HG03439 (cell line): ENCODE measurements around the gene PIK3CA.
A peak's percentile ranks its signal among the peaks of the same experiment; 100 is the strongest.
"Not testable (repeated sequence)": the region's sequence is repeated elsewhere in the genome, so short reads cannot be mapped to it uniquely, and the experiment has no call there.

ENCODE experiments used
- ATAC-seq: cut with Tn5 transposase; IDR thresholded peaks from one replicate; pipeline ENCODE4 v1.9.1; 2021; ENCODE audit warnings: mild to moderate bottlenecking, moderate library complexity; ENCODE audit not compliant: unreplicated experiment

Gene PIK3CA

DNA sequence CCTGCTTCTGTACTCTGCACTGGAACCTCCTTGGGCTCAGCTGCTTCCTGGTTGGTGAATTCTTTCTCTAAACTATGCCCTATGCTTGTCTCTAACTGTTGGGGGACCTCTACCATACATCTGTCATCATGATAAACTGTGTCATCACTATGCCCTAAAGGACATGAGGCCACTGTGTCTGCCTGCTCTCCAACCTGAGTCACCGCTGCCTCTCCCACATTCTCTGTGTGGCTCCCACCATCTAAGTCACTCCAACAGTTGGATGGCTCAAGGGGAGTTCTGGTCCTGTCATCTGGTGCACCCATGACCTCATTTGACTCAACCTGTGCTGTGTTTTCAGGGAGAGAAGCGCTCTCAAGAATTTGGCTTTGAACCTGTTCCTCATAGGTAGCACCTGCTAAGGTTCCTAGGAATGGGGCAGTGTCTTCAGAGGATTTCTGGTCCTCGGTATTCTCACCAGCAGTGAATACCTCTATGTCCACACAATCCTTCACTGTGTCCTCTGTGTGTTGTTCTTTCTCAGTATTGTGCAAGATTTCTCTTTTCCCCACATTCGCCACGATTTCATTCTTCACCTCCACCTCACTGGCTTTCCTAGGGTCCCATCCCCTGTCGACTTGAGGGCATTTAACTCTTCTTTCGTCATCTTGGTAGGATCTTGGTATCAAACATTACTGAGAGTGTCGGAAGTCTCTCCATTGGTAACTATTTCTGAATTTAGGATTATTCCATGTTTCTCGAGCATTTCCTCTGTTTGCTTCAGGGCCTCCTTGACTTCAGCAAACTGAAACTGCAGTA is 112.0 kb downstream of the PIK3CA start:
- ATAC-seq, result not testable (repeated sequence)

DNA sequence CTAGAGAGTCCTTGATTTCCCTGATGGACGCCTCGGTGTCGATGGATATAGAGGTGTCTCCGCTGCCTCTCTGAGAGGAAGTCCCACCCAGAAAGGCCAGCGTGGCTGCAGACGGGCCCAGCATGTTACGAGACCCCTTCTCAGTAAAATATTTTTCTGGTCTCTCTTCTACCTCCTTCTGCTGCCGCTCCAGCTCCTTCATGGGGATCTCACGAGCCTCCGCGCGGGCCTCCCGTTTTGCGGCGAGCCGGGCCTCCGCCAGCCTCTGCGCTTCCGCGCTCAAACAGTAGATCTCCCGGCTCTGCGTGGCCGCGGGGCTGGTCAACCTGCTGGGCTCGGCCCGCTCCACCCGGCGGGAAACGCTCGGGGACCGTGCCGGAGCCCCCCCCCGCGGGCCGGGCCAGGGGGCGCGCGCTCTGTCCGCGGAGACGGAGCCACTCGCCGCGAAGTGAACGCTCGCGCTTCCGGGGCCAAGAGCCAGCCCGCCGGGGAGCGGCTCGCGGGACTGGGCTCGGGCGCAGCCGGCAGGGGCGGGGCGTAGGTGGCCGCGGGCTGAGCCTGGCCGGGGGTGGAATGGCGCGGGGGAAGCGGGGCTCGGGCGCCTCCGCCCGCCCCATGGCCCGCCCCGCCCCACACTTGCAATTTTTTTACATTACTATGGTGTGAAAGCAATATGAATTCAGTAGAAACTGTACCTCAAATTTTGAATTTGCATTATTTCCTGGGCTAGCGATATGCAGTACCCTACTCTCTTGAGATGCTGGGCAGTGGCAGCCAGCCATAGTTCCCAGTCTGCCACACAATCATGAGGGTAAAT is 113.0 kb downstream of the PIK3CA start:
- ATAC-seq, result peak; percentile 85

DNA sequence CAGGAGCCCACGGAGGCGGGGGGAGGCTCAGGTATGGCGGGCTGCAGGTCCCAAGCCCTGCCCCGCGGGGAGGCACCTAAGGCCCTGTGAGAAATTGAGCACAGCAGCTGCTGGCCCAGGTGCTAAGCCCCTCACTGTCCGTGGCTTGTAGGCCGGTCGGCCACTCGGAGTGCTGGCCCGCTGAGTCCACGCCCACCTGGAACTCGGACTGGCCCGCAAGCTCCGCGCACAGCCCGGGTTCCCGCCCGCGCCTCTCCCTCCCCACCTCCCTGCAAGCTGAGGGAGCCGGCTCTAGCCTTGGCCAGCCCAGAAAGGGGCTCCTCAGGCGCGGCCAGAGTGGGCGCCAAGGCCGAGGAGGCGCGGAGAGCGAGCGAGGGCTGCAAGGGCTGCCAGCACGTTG is 115.0 kb downstream of the PIK3CA start:
- ATAC-seq, result no peak

DNA sequence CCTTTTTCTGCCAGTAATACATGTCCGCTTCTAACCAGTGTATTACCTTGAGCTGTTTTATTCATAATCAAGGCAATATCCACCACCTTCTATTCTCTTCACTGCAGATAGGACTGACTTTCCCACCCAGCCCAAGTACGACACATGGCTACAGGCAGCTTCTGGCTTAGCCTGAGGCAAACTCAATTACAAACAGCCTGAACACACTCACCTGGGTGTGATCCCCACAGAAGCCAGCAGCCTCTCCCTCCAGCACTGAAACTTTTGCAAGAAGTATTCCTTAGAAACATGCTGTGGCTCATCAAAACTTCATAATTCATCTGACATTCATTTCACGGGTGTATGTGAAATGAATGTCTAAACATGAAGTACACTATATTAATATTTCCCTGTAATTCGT is 116.3 kb downstream of the PIK3CA start:
- ATAC-seq, result no peak

DNA sequence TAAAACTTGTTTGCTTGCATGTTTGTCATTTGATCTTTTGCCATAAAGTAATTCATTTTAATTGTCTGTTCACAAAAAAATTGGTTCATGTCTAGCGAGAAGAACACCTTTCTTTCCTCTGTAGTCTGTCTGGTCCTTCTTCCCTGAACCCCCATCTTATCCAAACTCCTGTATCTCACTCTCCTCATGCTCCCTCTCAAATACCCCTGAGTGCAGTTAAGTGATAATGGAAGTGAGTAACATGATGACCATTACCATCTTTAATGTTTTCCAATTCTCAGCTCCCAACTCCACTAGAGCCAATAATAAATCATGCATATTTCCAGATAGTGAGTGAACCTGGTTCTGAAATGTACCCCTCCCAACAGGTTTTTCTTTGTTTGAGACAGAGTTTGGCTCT is 116.9 kb downstream of the PIK3CA start:
- ATAC-seq, result no peak

DNA sequence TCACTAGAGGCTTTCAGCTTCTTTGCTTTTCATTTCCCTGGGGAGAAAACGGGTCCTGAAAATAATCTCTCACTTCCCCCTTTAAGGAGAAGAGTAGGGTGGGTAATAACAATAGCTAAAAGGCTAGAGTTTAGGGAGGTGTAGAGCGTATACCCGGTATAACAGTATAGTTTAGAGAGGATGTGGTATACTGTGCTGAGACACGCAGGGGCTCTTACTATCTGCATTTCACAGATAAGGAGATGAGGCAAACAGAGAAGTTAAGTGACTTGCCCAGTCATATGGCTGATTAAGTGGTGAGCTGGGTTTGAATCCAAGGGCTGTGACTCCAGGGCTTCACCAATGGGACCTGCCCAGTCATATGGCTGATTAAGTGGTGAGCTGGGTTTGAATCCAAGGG is 117.7 kb downstream of the PIK3CA start:
- no peak for ATAC-seq

DNA sequence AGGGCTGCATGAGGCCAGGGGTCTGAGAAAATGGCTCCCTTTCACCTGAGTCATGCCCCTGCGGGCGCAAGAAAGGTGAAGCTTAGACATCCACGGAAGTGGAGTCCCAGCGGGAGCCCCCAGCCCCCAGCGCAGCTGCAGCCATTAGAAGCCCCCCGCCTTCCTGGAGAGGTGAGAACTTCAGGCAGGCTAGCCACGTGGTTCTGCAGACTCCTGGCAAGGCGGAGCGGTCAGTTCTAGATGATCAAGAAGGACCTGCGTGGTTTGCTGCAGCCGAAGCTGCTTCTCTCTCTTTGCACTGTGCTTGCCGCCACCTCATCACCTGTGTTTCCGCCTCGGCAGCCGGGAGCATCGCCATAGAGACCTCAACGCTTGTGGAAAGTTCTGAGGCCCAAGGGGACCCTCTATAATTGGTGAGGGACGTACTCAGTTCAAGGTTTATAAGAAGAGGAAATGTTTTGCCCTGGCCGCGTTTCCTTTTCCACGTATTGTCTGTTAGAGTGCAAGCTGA is 118.6 kb downstream of the PIK3CA start:
- no peak for ATAC-seq

DNA sequence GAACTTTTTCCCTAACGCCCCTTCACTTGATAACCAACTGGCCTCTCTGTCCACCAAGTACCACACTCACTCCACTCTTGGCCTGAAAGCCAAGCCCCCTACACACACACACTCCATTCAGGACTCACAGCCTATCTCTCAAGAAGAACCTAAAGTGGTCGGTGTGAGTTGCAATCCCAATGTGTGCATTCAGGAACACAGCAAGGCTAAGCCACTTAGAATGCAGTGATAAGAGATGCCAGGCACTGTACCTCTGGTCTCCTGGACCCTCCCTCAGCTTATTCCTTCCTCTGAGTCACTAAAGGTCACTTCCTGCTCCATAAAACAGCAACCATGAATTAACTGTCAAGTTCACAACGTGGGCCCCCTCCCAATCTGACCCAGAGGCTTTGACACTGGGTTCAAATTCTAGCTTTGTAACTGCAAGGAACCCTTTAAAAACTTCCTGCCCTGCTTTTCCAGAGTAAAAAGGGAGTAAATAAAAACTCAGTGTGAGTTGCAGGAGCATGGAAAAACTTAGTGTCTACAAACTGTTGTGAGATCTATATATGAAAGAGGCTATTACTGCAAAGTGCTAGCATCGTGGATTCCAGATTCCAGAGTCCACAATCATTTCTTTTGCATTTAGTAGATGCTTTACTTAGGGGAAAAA is 120.4 kb downstream of the PIK3CA start:
- ATAC-seq, result no peak

DNA sequence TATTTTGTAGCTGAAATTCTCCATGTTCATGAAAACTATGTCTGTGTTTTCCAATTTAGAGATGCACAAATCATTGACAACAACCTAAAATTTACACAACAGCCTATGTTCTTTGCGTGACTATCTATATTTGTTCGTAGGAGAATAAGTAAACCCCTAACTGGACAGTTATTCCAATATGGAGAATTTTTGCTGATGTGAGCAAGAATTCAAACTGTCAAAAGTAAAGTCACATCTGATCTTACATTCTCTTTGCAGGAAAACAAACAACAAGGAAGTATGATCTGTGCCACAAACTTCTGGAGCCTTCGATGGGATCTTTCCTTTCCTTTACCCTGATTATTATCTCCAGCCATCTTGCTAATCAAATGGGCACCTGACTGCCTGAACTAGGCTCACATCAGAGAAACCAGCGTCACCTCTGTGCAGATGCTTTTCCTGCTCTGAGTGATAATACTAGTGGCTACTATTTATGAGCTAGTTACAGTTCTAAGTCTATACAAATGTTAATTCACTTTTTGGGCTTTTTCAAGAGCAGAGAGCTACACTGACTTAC is 121.1 kb downstream of the PIK3CA start:
- ATAC-seq, result no peak

DNA sequence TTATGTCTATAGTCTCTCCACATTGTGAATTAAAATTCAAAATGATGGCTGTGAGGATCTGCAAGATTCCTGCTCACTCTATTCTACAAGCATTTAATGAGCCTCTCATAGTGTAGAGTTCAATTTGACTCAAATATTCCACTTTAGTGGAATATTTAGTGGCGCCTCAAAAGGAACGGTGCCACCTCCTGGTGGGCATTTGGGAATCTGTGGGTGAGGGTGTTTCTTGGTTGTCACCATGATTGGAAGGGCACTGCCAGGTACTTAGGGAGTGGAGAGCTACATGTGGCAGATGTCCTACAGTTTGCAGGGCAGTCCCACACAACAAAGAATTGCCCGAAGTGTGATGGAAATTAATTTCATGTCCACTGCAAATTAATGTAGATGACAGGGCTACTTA is 124.2 kb downstream of the PIK3CA start:
- ATAC-seq, result no peak

DNA sequence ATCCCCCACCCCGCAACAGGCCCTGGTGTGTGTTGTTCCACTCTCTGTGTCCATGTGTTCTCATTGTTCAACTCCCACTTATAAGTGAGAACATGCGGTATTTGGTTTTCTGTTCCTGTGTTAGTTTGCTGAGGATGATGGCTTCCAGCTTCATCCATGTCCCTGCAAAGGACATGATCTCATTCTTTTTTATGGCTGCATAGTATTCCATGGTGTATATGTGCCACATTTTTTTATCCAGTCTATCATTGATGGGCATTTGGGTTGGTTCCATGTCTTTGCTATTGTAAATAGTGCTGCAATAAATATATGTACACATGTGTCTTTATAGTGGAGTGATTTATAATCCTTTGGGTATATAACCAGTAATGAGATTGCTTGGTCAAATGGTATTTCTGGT is 126.3 kb downstream of the PIK3CA start:
- not testable (repeated sequence) for ATAC-seq

DNA sequence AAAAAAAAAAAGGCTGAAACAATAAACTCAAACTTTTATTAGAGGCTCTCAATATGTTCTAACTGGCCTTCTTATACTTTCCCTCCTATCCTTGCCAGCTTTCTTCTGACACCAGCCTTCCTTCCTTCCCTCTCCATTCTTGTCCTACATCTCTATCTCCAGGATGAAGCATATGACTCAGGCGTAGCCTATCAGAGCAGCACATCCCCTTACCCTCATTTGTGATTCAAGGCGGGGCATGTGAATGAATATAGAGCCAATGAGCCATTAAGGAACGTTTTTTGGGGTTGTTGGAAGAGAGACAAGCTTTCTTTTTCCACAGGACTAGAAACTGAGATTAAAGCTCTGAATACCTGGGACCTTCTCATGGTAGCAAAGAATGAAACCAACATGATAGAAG is 127.8 kb downstream of the PIK3CA start:
- ATAC-seq, result no peak

DNA sequence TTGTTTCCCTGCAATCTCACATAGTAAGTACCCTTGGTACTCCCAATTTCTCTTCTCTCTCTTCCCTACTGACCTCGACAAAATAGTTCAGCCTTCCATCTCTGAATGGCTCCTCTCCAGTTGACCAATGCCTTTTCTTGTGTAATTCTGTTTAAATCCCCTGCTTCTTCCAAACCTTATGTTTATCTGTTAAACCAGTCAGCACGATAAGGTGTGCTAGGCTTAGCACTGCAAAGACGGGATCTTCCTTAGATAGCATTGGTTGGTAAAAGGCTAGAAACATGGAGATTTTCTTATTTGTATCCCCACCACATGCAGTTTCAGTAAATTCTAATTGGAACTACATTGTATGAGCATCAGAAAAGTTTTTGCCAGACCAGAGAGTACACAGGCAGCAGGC is 128.6 kb downstream of the PIK3CA start:
- no peak for ATAC-seq

DNA sequence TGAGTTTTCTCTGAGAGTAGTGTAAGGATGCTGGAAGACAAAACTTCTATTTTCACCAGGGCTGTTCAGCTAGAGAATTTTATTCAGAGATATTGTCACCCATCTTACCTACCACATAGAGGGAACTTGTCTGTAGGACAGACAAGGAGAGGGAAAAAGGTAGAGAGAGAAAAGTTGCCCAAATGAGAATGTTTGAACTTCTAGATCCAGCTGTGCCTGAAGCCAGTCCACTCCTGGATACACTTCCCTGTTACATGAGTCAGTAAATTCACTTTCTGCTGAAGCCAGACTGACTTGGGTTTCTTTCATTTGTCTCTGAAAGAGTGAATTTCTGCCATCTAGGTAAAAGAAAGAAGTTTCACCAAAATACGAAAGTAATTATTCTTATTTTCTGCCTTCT is 130.0 kb downstream of the PIK3CA start:
- no peak for ATAC-seq

DNA sequence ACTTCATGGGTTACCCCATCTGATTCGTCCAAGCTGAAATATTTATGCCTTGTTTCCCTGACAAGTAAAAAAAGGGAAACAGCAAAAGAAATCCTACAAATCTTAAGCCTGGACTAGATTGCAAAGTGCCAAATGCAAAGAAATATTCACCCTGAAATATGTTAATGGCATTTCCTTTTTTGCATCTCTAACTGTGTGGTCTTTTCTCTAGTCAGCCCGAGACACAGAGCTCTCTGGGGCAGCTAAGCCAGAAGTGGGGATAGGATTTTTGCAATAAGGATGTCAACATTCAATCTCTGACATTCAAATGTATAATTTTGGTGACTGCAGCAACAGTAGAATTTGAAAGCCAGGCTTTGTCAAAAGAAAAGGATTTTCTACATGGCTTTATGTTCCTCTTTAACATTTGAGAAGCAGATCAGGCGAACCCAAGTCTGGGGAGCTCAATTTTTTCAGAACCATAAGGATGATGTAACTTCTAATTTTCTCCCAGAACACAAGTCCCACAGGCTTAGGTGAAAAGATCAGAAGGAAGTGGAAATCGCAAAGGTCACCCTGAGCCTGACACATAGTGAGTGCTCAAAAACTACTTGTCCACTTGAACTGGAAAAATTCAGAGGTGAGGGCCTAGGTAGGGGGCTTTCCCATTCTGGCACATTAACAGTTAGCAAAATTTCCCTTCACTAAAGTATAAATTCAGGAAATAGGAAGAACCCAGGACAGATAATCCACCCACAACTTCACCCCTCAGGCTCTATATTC is 131.0 kb downstream of the PIK3CA start:
- no peak for ATAC-seq

DNA sequence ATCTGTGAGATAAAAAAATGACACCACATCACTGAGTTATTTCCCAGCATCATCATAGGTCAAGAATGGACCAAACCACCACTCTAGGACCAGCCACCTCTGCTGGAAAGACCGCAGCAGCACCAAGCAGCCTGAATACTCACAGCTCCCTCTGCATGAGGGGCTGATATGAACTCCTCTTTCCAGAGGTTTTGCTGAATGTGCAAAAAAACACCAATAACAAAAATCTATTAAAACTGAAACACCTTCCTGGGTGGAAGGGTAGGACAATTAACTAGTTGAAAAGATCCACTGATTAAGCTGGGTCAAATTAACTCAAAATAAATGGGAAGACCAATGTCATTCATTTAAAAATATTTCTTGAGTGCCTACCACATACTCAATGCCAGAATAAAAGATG is 131.7 kb downstream of the PIK3CA start:
- no peak for ATAC-seq

DNA sequence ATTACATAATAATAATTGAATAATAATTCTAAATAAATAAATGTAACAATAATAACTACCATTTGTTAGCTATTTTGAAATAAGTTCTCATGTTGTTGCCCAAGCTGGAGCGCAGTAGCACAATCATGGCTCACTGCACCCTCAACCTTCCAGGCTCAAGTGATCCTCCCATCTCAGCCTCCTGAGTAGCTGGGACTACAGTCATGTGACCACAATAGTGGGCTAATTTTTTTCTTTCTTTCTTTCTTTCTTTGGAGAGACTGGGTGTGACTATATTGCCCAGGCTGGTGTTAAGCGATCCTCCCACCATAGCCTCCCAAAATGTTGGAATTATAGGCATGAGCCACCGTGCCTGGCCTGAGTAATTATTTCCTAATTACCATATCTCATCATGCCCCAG is 133.7 kb downstream of the PIK3CA start:
- no peak for ATAC-seq

DNA sequence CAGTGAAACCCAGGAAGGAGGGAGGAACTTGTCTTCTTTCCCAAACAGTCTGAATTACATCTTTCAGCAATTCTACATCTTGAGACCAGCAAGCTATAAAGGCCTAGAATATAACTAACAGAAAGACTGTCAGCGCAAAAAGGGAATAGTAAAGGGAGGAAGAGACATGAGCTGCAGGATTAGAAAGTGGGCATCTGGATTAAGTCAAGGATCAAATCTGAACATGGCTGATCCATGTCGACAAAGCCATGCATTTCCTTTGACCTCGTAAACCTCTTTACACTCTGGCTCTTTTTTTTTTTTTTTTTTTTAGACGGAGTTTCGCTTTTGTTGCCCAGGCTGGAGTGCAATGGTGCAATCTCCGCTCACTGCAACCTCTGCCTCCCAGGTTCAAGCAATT is 138.2 kb downstream of the PIK3CA start:
- no peak for ATAC-seq

DNA sequence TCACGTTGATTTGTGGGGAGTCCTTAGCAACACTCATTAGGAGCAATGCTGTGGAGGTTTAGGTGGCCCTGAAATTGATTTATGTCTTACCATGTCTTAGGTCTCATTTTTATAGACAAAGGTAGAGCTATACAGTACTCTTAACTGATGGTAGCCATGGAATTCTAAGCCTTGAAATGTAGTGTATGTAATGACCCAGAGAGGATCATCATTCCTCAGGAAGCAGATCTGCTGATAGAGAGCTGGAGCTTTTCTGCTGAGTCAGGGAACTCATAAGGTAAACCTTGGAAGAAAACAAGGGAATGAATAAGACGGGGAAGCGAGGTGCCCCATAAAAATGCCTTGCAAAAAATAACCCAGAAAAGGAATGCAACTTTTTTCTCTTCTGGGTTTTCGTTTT is 140.7 kb downstream of the PIK3CA start:
- ATAC-seq, result no peak

DNA sequence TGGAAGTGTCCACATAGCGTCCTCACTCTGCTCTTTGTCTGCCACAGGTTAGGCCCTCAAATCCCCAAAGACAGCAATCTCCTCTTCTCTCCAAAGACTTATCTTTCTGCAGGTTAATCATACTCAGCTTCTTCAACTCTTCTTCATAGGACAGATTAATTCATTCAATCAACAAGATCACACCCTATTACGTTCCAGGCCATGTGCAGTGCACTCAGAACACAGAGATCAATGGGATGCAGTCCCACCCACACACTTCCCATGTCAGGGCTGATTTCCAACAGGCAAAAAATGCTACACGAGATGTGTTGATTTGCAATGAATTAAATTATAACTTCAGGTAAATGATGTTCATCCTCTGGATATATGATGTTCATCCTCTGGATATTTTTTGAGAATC is 141.1 kb downstream of the PIK3CA start:
- no peak for ATAC-seq
